ENCODE results near the gene FOXN1.

FOXN1 gene

DNA sequence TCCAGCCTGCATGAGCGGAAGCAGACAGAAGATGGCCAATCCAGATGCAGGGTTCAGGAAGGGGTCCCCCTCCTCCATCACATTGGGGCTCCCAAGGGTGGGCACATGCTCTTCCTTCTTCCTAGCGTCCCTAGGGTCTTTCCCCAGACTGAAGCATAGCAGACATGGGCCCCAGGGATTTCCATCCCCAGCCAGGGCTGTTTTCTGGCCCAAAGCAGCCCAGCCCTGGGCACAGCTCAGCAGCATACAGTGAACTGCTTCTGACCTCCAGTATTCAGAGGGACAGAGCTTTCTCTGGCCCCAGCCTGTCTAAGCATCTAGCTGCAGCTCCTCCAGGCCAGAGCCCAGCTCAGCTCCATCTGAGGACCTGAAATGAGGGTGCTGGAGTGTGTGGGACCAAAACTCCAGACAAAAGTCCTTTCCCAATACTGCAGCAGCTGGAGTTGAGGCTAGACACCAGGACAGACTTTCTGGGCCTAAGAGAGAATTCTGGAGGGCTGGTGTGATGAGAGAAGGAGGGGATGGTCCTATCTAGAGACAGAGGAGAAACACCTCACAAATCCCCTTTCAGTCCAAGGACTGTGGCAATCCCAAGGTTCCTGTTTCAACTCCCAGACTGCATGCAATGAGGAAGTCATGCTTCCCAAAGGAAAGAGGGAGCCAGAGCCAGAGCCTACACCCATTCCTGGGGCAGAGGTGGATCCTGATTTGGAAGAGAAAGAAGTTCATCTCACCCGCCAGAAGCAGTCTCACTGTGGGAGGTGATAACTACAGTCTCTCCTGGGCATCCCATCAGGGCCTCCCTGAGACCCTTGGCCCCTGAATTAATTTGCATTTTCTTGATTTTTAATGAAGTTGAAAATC is 4.5 kb upstream of the FOXN1 start:
- H3K4me3 ChIP-seq (ENCODE audit: low read depth, low read length): no peak overlapping the region
- TF ChIP-seq, protein P1, sequence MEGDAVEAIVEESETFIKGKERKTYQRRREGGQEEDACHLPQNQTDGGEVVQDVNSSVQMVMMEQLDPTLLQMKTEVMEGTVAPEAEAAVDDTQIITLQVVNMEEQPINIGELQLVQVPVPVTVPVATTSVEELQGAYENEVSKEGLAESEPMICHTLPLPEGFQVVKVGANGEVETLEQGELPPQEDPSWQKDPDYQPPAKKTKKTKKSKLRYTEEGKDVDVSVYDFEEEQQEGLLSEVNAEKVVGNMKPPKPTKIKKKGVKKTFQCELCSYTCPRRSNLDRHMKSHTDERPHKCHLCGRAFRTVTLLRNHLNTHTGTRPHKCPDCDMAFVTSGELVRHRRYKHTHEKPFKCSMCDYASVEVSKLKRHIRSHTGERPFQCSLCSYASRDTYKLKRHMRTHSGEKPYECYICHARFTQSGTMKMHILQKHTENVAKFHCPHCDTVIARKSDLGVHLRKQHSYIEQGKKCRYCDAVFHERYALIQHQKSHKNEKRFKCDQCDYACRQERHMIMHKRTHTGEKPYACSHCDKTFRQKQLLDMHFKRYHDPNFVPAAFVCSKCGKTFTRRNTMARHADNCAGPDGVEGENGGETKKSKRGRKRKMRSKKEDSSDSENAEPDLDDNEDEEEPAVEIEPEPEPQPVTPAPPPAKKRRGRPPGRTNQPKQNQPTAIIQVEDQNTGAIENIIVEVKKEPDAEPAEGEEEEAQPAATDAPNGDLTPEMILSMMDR (IDR thresholded peaks at IDR 0.05; ENCODE audit: borderline replicate concordance, insufficient read depth, low read depth, low read length): no peak

DNA sequence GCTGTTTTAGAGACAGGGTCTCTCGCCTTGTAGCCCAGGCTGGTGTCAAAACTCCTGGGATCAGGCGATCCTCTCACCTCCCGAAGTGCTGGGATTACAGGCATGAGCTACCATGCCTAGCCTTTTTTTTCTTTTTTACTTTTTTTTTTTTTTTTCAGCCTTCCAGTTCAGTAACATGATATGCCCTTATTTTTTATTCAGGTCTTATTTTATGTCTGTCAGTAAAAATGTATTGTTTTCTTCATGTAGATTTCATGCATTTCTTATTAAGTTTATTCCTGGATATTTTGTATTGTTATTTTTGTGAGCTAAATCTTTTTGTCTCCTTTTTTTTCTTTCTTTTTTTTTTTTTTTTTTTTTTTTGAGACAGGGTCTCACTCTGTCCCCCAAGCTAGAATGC is 2.7 kb upstream of the FOXN1 start:
- TF ChIP-seq, protein P1 (IDR thresholded peaks at IDR 0.05; ENCODE audit: borderline replicate concordance, insufficient read depth, low read depth, low read length): no peak
- H3K4me3 ChIP-seq (ENCODE audit: low read depth, low read length): no peak overlapping the region

DNA sequence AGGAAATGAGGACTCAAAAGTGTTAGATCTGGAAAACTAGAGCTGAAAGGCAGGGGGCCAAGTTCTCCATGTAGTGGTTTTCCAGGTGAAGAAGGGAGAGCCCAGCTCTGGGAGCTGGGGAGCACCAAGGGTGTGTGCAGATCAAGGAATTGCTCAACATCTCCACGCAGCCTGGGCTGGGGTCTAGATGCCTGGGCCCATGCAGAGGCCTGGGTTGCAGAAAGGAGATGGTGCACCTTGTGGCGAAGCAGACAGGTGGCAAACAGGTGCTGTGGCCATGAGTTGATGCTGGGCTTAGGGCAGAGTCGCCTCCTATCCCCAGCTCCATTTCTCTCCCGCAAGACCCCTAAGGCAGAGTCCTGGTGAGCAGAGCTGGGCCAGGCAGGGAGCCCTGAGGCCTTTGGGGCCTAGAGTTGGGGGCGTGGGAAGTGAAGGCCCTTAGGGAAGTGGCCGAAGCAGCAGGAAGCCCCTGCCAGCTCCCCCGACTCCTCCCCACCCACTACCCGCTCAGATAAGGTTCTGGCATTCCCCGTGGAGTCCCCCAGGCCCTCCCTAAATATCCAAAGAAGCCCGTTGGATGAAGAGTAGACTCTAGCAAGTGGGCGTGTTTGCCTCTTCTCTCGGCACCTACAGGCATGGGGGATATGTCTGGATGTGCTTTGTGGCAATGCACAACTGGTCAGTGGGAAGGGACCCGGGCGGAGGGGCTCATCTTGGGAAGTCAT is 777 bp downstream of the FOXN1 start:
- TF ChIP-seq, protein P1 (IDR thresholded peaks at IDR 0.05; ENCODE audit: borderline replicate concordance, insufficient read depth, low read depth, low read length): no peak
- no peak overlapping the region for H3K4me3 ChIP-seq (ENCODE audit: low read depth, low read length)

DNA sequence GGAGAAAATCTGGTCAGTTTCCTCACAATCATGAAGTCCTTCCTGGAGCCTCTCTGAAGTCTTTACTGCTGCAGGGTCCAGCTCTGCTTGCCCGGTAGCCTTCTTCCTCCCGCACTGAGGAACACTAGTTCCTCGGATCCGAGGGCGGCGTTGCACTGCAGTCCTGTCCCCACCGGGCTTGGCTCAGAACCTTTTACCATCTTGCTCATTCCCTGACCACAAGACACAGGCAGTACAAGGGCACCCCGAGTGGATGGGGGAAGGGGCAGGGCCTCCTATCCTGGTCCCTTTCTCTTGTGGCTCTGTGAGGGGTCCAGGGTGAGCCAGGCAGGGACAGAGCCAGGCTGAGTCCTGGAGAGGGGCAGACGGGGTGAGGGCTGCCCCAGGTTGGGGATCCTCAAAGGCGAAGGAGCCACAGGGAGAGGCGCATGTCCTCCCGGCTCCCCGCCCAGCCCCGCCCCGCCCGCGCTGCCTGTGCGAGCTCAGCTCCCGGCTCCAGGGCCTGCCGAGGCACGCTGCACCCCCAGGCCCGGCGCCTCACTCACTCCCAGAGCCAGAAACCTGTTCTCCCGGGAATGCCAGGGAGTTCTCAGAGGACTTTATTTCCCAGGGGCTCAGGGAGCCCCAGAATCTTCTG is 1.5 kb downstream of the FOXN1 start:
- TF ChIP-seq, protein P1 (IDR thresholded peaks at IDR 0.05; ENCODE audit: borderline replicate concordance, insufficient read depth, low read depth, low read length): no peak
- H3K4me3 ChIP-seq (ENCODE audit: low read depth, low read length): no peak overlapping the region

DNA sequence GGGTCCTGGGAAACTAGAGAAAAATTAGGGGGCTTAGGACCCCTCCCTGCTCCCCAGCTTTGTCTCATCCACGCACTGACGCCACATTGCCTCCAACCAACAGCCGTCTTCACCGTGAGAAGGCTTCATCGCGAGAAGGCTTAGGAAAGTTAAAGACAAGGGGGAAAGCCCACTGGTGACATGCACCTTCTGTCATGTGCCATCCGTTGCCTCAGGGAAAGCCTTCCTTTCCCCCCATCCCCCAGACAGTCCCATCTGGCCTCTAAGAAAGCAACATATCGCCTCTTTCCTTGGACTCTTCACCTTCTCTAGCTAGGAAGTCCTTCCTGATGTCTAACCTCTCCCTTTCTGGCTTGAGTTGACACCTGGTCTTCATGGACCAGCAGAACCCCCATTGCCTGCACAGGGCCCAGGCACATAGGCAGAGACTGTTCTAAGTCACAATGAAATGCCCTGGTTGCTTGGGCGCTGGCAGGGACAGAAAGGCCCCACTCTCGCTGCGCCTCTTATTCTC is 2.1 kb downstream of the FOXN1 start:
- H3K4me3 ChIP-seq (ENCODE audit: low read depth, low read length): no peak overlapping the region
- TF ChIP-seq, protein P1 (IDR thresholded peaks at IDR 0.05; ENCODE audit: borderline replicate concordance, insufficient read depth, low read depth, low read length): no peak

DNA sequence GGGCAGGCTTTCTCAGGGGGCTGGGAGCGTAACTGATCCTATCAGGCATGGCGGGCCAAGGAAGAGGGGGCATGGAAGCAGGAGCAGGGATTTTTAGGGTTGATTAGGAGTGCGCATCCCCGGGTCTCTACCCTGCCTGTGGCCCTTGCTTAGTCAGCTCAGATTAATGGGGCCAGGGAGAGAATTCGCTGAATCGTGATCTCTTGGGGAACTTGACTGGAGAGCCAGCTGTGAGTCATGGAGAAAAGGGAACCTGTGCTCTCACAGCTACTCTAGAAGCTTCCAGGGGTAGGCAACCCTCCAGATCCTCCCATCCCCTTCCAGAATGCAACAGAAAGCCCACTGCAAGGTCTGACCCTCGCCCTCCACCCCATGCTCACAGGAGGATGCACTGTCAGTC is 3.6 kb downstream of the FOXN1 start:
- TF ChIP-seq, protein P1 (IDR thresholded peaks at IDR 0.05; ENCODE audit: borderline replicate concordance, insufficient read depth, low read depth, low read length): no peak
- no peak overlapping the region for H3K4me3 ChIP-seq (ENCODE audit: low read depth, low read length)

All from GM12875 (cell line).